ENCODE results near the gene KCND2.

KCND2 gene

DNA sequence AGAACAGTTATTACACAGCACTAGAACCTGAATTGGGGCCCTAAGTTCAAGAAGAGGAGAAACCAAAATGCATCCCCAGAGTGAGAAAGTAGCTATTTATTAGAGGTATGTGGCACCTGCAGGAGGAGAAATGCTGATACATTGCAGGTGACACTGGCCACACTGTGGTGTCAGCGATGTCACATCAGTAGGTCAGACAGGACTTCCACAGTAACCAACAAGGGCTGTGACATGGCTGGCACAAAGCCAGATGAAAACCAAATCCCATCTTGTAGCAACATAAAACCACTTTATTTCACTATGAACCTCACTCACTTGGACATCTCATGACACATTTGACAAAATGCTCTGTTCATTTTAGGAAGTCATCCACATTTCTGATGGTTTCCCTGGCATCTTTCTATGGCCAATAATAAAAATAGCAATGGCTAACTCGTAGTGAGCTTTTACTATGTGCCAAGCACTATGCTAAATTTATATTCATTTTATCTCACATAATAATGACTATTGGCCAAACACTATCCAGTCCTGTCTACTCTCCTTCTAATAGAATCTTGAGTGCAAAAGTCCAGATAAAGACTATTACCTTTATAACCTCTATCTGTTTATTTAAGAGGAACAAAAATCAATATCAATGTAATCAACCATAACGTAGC lies 430.7 kb downstream of the KCND2 start:
- H3K4me3 ChIP-seq (ENCODE audit: low read length): no peak overlapping the region
- no peaks in the 10 kb centered on the region for H3K4me1 ChIP-seq (ENCODE audit: insufficient read depth, low read length)
- H3K27ac ChIP-seq (ENCODE audit: low read depth, low read length): no peak overlapping the region
- 90% methylated on average over 2 of the region's 3 CpGs for WGBS
- H3K27me3 ChIP-seq (ENCODE audit: insufficient read depth, low read length): no peaks in the 10 kb centered on the region
- no peaks in the 10 kb centered on the region for H3K36me3 ChIP-seq (ENCODE audit: insufficient read depth, low read length)
- no peak overlapping the region for H3K9ac ChIP-seq (ENCODE audit: low read depth, low read length)
- H3K9me3 ChIP-seq (ENCODE audit: insufficient read depth, low read depth, low read length): no peaks in the 10 kb centered on the region

DNA sequence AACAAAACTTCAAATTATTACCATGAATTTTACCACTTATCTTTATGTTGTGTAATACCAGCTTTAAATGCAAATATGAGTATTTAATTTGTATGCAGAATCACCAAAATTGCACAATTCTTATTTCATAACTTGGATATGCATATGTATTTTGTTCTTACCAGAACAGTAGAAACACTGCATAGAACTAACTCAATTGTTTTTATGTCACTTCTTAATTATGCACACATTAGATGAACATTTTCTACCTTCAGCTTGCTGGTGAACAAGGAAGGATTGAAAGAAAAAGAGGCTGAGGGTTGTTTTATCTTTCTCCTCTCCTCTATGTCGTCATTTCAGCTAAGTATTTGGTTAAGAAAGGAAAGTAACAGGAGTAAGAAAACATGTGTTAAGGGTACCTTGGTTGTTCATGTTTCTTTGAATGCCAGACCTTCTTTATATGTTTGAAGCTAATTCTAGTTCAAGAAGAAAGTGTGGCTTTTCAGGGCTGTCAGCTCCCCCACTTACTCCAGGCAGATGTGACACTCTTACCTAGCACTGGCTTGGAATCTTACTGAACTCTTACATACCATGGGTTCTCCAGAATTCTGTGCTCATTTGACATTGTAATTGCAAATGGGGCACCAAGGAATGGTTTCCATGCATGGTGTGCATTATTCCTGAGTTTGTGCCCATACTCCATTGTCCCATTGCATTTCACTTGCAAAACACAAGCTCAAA lies 436.4 kb downstream of the KCND2 start:
- 88% methylated on average over 1 of the region's 1 CpG for WGBS
- H3K4me1 ChIP-seq (ENCODE audit: insufficient read depth, low read length): no peaks in the 10 kb centered on the region
- H3K4me3 ChIP-seq (ENCODE audit: low read length): no peak overlapping the region
- H3K27ac ChIP-seq (ENCODE audit: low read depth, low read length): no peak overlapping the region
- H3K36me3 ChIP-seq (ENCODE audit: insufficient read depth, low read length): no peaks in the 10 kb centered on the region
- H3K27me3 ChIP-seq (ENCODE audit: insufficient read depth, low read length): no peaks in the 10 kb centered on the region
- no peak overlapping the region for H3K9ac ChIP-seq (ENCODE audit: low read depth, low read length)
- no peaks in the 10 kb centered on the region for H3K9me3 ChIP-seq (ENCODE audit: insufficient read depth, low read depth, low read length)

DNA sequence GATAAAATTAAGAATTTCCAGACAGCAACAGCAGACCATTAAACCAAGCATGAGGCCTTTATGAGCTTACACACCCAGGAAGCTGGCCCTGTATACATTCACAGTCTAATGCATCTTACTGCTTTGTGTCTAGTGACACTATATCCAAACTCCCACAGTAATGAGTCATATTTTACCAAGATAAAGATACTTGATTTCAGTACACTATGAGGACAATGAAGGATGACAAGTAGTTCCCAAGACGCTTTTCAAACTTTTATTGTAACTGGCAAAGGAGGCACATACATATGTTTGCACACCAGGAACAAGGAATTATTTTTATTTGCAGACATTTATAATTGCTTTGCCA lies 437.0 kb downstream of the KCND2 start:
- Histone ChIP-seq H3K4me1 (ENCODE audit: insufficient read depth, low read length) (no peaks in the 10 kb centered on the region), H3K27ac (ENCODE audit: low read depth, low read length) (no peak overlapping the region), H3K36me3 (ENCODE audit: insufficient read depth, low read length) (no peaks in the 10 kb centered on the region), H3K4me3 (ENCODE audit: low read length) (no peak overlapping the region), H3K27me3 (ENCODE audit: insufficient read depth, low read length) (no peaks in the 10 kb centered on the region), H3K9me3 (ENCODE audit: insufficient read depth, low read depth, low read length) (no peaks in the 10 kb centered on the region), H3K9ac (ENCODE audit: low read depth, low read length) (no peak overlapping the region)
- WGBS: 94% methylated on average over 1 of the region's 1 CpG

DNA sequence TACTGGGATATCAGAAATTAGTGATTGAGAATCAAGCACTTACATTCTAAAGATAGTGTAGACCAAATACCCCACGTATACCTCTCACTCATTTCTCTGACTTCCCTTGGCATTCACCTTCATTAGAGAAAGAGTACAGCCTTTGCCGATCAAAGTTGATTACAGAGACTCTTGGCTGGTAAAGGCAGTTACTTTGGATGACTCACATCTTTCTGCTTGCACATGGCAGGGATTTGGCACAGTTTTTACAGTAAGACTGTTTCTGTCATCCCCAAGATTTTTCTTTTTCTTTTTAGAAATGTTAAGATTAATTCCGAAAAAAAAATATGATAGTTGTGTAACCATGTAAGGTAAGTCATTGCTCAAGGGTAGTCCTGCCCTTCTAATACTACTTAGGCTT lies 442.0 kb downstream of the KCND2 start:
- H3K4me1 ChIP-seq (ENCODE audit: insufficient read depth, low read length): peaks cover 12% of the 10 kb centered on the region
- H3K9ac ChIP-seq (ENCODE audit: low read depth, low read length): no peak overlapping the region
- no peaks in the 10 kb centered on the region for H3K9me3 ChIP-seq (ENCODE audit: insufficient read depth, low read depth, low read length)
- H3K4me3 ChIP-seq (ENCODE audit: low read length): no peak overlapping the region
- H3K36me3 ChIP-seq (ENCODE audit: insufficient read depth, low read length): no peaks in the 10 kb centered on the region
- no peaks in the 10 kb centered on the region for H3K27me3 ChIP-seq (ENCODE audit: insufficient read depth, low read length)
- no peak overlapping the region for H3K27ac ChIP-seq (ENCODE audit: low read depth, low read length)
- WGBS: 88% methylated on average over 2 of the region's 3 CpGs

DNA sequence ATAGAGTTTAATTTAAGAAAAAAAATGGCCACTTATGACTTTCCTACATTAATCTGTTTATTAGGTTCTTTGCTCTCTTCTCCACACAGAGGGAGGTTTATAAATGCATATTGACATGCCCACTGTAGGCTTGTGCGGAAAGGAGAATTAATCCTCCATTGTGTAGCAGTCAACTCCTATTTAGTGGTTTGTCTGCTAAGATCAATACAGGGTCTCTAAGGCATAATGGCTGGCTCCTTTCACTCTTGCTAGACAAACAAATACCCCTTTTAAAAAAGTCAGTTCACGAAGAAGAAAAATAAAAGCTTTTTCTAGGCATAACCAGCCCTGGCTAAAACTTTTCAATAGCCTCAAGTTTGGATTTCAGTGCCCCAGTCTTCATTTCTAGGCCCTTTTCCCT lies 443.3 kb downstream of the KCND2 start:
- Histone ChIP-seq H3K36me3 (ENCODE audit: insufficient read depth, low read length) (no peaks in the 10 kb centered on the region), H3K4me1 (ENCODE audit: insufficient read depth, low read length) (peaks cover 17% of the 10 kb centered on the region), H3K4me3 (ENCODE audit: low read length) (no peak overlapping the region), H3K9me3 (ENCODE audit: insufficient read depth, low read depth, low read length) (no peaks in the 10 kb centered on the region), H3K27me3 (ENCODE audit: insufficient read depth, low read length) (no peaks in the 10 kb centered on the region), H3K27ac (ENCODE audit: low read depth, low read length) (no peak overlapping the region), H3K9ac (ENCODE audit: low read depth, low read length) (no peak overlapping the region)
- WGBS: 70% methylated on average over 2 of the region's 2 CpGs

DNA sequence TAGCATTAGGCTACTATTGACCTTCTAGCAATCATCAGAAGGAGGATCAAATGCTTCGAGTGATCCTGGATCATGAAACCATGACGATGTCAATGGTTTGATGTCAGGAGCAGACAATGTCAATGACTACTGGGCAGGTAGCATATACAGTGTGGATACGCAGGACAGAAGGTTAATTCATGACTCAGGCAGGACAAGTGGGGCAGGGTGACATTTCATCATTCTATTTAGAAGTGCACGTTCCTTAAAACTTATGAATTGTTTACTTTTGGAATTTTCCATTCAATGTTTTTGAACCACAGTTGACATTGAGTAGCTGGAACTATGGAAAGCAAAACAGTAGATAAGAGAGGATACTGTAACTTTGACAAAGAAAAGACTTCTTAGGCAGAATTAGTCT lies 444.2 kb downstream of the KCND2 start:
- Histone ChIP-seq H3K9ac (ENCODE audit: low read depth, low read length) (no peak overlapping the region), H3K4me3 (ENCODE audit: low read length) (no peak overlapping the region), H3K36me3 (ENCODE audit: insufficient read depth, low read length) (no peaks in the 10 kb centered on the region), H3K27me3 (ENCODE audit: insufficient read depth, low read length) (no peaks in the 10 kb centered on the region), H3K9me3 (ENCODE audit: insufficient read depth, low read depth, low read length) (no peaks in the 10 kb centered on the region), H3K27ac (ENCODE audit: low read depth, low read length) (no peak overlapping the region), H3K4me1 (ENCODE audit: insufficient read depth, low read length) (peaks cover 17% of the 10 kb centered on the region)
- 92% methylated on average over 4 of the region's 4 CpGs for WGBS

DNA sequence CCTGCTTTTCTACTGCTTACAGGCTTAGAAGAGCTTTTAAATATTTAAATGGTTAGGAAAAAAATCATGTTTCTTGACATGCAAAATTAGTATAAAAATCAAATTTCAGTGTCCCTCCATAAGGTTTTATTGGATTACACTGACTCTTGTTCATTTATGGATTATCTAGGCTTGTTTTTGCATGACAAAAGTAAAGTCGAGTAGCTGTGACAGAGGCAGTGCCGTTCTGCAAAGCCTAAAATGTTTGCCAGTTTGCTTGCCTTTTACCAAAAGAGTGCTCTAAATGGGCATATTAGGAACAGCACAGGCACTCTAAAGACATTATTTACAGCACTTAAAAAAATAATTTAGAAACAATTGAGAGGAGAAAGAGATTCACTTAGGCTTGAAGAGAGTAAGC lies 445.4 kb downstream of the KCND2 start:
- WGBS: 57% methylated on average over 2 of the region's 2 CpGs
- no peak overlapping the region for H3K4me3 ChIP-seq (ENCODE audit: low read length)
- H3K27ac ChIP-seq (ENCODE audit: low read depth, low read length): no peak overlapping the region
- no peaks in the 10 kb centered on the region for H3K9me3 ChIP-seq (ENCODE audit: insufficient read depth, low read depth, low read length)
- H3K9ac ChIP-seq (ENCODE audit: low read depth, low read length): no peak overlapping the region
- no peaks in the 10 kb centered on the region for H3K27me3 ChIP-seq (ENCODE audit: insufficient read depth, low read length)
- H3K4me1 ChIP-seq (ENCODE audit: insufficient read depth, low read length): peaks cover 17% of the 10 kb centered on the region
- H3K36me3 ChIP-seq (ENCODE audit: insufficient read depth, low read length): no peaks in the 10 kb centered on the region

DNA sequence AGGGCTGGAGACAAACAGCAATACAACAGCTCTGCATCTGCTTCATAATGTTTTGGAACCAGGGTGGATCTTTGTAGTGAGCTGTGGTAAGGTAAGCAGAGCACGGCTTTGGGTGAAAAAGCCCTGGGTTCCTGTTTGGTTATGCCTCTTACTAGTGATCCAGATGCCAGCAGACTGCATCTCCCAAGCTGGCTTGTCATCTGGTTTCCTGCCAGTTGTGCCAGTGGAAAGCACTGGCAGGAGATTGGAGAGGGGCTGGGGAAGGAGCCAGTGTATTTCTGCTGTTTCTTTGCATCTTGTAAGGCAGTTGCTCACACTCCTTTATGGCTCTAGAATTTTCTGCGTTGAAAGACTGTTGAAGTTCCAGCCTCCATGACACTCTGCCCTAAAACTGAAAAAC lies 447.3 kb downstream of the KCND2 start:
- no peaks in the 10 kb centered on the region for H3K36me3 ChIP-seq (ENCODE audit: insufficient read depth, low read length)
- H3K27ac ChIP-seq (ENCODE audit: low read depth, low read length): no peak overlapping the region
- 86% methylated on average over 2 of the region's 2 CpGs for WGBS
- H3K27me3 ChIP-seq (ENCODE audit: insufficient read depth, low read length): no peaks in the 10 kb centered on the region
- H3K4me3 ChIP-seq (ENCODE audit: low read length): no peak overlapping the region
- no peaks in the 10 kb centered on the region for H3K9me3 ChIP-seq (ENCODE audit: insufficient read depth, low read depth, low read length)
- peaks cover 29% of the 10 kb centered on the region for H3K4me1 ChIP-seq (ENCODE audit: insufficient read depth, low read length)
- no peak overlapping the region for H3K9ac ChIP-seq (ENCODE audit: low read depth, low read length)

DNA sequence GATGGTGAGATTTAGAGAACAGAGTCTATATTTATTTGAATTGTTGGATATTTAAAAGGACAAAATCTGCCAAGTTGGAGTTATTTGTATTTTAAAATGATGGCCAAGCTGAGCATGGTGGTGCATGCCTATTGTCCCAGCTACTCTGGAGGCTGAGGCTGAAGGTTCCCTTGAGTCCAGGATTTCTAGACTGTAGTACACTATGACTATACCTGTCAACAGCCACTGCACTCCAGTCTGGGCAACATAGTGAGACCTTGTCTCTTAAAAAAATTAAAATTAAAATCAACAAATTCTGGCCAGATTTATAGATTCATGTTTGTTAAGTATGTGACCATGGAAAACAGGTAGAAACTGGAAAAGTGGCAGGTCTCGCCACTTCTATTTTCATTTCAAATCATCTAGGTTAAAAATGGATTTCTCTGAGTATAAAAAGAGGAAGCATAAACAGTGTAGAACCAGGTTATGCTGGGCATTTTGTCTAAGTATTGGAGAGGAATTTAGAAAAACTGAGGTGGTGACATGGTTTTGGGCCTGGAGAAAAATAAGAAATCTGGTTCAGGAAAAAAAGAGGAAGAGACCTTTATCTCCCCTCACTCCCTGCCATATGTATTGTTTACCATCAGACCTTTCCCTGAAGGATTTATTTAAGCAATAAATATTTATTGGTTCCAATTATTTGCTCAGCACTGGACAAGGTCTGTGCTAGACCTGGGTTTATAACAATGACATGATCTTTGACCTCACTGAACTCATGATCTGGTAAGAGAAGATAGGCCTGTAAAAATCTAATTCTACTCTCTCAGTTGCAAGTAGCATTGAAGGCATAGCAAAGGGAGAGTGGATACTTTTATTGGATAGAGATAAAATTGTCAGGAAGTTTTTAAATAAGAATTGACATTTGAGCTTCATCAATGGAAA lies 450.8 kb downstream of the KCND2 start:
- Histone ChIP-seq H3K27me3 (ENCODE audit: insufficient read depth, low read length) (no peaks in the 10 kb centered on the region), H3K27ac (ENCODE audit: low read depth, low read length) (no peak overlapping the region), H3K4me3 (ENCODE audit: low read length) (no peak overlapping the region), H3K4me1 (ENCODE audit: insufficient read depth, low read length) (peaks cover 18% of the 10 kb centered on the region), H3K9ac (ENCODE audit: low read depth, low read length) (no peak overlapping the region), H3K36me3 (ENCODE audit: insufficient read depth, low read length) (no peaks in the 10 kb centered on the region), H3K9me3 (ENCODE audit: insufficient read depth, low read depth, low read length) (no peaks in the 10 kb centered on the region)
- WGBS: 100% methylated on average over 1 of the region's 1 CpG

DNA sequence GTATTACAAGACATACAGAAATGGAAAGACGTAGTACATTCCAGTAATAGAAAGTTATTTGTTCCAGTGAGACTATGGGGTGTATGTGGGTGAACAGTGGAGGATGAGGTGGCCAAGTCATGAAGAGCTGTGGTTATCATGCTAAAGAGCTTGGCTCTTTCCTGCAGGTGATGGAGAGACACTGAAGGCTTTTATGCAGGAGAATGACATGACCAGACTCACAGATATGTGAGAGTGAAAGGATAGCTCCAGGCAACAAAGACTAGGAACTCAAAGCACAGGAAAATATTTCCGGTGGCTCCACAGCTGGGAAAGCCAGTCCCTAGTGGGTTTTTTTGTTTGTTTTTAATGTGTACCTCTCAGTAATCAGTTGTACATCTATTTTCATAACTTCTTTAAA lies 451.5 kb downstream of the KCND2 start:
- Histone ChIP-seq H3K36me3 (ENCODE audit: insufficient read depth, low read length) (no peaks in the 10 kb centered on the region), H3K4me3 (ENCODE audit: low read length) (no peak overlapping the region), H3K9ac (ENCODE audit: low read depth, low read length) (no peak overlapping the region), H3K4me1 (ENCODE audit: insufficient read depth, low read length) (peaks cover 25% of the 10 kb centered on the region), H3K27ac (ENCODE audit: low read depth, low read length) (no peak overlapping the region), H3K27me3 (ENCODE audit: insufficient read depth, low read length) (no peaks in the 10 kb centered on the region), H3K9me3 (ENCODE audit: insufficient read depth, low read depth, low read length) (no peaks in the 10 kb centered on the region)
- 92% methylated on average over 2 of the region's 2 CpGs for WGBS

DNA sequence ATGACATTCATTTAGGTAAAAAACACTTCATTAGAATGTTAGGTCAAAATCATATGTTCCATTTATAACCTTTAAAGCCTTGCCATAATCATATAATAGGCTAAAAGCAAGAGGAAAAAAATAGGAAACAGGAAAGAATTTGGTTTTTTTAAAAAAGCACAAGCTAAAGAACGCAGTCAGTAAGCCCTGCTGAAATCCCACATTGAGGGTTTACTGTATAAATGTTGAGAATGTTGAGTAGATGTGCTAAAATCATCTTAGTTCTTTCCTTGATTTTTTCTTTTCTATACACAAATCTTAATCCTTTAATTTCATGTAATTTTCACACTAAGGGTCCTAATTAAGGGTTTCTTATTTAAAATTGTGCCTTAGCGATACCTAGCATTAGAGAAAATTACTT lies 452.0 kb downstream of the KCND2 start:
- Histone ChIP-seq H3K27ac (ENCODE audit: low read depth, low read length) (no peak overlapping the region), H3K4me3 (ENCODE audit: low read length) (no peak overlapping the region)
- 77% methylated on average over 1 of the region's 2 CpGs for WGBS

More for the DNA sequence above, 452.0 kb downstream of the KCND2 start:
- H3K27me3 ChIP-seq (ENCODE audit: insufficient read depth, low read length): no peaks in the 10 kb centered on the region
- H3K9ac ChIP-seq (ENCODE audit: low read depth, low read length): no peak overlapping the region; the same call in 1 of the 2 replicates
- H3K4me1 ChIP-seq (ENCODE audit: insufficient read depth, low read length): peaks cover 28% of the 10 kb centered on the region
- no peaks in the 10 kb centered on the region for H3K36me3 ChIP-seq (ENCODE audit: insufficient read depth, low read length)
- H3K9me3 ChIP-seq (ENCODE audit: insufficient read depth, low read depth, low read length): no peaks in the 10 kb centered on the region
